ENCODE measurements around the gene UPK1A.
"Not testable (repeated sequence)": the region's sequence is repeated elsewhere in the genome, so short reads cannot be mapped to it uniquely, and the experiment has no call there.

Gene UPK1A

DNA sequence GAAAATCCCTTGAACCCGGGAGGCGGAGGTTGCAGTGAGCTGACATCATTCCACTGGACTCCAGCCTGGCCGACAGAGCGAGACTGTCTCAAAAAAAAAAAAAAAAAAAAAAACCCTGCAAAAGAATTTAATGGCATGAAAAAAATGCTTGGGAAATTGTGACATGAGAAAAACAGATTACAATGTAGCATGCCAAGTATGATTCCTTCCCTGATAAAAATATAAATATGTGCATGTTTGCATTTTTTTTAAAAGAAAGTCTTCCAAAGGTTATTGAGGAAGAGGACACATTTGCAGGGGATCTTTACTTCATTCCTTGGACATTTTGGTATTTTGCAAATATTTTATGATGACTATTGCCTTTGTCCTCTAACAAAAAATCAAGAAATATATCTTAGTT lies 23.5 kb downstream of the UPK1A start:
- in situ Hi-C loops (cut with MboI; ENCODE audit: low sequenced_read_pairs), result no loop called here

DNA sequence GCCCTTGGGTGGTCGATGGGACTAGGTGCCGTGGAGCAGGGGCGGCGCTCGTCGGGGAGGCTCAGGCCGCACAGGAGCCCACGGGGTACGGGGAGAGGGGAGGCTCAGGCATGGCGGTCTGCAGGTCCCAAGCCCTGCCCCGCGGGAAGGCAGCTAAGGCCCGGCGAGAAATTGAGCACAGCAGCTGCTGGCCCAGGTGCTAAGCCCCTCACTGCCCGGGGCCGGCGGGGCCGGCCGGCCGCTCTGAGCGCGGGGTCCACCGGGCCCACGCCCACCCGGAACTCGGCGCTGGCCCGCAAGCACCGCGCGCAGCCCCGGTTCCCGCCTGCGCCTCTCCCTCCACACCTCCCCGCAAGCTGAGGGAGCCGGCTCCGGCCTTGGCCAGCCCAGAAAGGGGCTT lies 24.8 kb downstream of the UPK1A start:
- in situ Hi-C loops (cut with MboI; ENCODE audit: low sequenced_read_pairs), result not testable (repeated sequence)

DNA sequence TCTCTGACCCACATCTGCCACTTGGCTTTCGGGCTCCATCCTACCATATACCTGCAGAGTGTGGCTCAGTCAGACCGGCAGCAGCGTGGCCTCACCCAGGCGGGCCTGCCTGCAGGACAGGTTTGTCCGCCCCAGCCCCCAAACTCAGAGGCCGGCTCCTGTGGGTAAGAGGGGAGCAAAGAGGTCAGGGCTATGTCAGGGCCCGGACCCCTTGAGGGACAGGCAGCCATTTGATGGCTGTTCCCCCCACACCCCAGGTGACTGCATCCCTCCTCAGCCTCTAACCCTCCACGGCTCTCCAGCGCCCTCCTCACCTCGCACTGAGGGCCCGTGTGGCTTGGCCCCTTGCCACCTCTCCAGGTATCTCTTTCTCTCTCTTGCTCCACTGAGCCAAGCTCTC lies 25.7 kb downstream of the UPK1A start:
- in situ Hi-C loops (cut with MboI; ENCODE audit: low sequenced_read_pairs), result no loop called here

DNA sequence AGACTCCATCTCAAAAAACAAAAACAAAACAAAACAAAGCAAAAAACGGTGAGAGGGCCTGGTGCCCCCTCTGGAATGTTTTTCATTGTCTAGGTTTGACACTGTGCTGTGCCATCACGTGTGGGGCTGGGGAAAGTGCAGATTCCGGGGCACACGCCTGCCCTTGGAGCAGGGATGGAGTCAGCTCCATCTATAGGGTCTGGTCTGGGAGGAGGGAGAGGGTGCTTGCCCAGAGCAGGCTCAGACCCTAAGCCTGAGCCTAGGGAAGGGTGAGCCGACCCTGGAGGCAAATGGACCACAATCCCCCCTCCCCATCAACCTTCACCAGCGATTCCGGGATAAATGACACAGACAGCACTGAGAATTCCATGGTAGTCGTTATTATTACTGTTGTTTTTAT lies 27.1 kb downstream of the UPK1A start:
- in situ Hi-C loops (cut with MboI; ENCODE audit: low sequenced_read_pairs), result no loop called here

DNA sequence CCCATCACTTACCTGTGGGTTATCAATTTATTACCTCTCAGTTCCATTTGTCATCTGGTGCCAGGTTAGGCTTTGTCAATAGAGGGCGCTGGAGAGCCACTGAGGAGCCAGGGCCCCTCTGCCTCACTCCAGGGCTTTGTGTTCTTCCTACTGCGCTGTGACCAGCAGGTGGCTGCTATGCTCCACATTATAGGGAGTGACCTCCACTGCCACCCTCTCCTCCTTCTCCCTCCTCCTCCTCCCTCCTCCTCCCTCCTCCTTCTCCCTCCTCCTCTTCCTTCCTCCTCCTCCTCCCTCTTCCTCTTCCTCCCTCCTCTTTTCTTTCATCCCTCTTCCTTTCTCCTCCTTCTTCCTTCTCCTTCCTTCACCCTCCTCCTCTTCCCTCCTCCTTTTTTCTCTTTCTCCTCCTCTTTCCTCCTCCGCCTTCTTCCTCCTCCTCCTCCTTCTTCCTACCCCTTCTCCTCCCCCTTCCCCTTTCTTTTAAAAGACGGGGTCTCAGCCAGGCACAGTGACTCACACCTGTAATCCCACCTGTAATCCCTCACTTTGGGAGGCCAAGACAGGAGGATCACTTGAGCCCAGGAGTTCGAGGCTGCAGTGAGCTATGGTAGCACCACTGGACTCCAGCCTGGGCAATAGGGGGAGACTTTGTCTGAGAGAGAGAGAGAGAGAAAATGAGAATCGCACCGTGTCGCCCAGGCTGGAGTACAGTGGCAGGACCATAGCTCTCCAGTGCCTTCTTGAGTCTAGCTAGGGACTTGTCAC lies 27.7 kb downstream of the UPK1A start:
- in situ Hi-C loops (cut with MboI; ENCODE audit: low sequenced_read_pairs), result no loop called here

DNA sequence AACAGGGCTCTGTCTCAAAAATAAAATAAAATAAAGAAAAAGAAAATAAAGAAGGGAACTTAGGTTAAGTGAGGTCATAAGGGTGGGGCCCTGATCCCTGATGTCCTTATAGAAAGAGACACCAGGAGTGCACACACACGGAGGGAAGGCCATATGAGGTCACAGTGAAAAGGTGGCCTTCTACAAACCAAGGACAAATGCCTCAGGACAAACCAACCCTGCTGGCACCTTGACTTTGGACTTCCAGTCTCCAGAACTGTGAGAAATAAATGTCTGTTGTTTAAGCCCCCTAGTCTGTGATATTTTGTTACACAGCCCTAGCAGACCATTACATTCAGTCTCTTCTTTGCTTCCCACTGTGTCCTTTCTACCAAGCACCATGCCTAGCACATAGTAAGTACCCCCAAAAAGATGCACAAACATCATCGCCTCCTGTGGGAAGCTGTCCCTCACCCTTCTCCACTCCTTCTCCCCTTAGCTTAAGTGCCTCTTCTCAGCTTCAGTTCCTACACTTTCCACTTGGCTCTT lies 29.6 kb downstream of the UPK1A start:
- in situ Hi-C loops (cut with MboI; ENCODE audit: low sequenced_read_pairs), result no loop called here

DNA sequence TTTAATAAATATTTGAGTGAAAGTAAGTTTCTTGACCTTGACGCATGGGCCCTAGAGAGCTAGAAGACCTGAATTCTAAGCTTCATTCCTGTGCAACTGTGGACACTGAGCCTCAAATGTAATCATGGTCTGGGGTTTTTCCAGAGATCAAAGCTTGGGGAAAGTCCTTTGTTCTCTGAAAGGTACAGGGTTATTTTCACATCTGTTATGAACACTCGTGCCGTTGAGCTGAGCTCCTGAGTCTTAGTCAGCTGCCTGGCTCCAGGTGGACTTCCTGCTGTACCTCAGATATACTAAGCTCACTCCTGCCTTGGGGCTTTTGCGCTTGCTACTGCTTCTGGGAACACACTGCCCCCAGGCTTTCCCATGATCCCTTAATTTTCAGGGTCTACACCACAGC lies 30.5 kb downstream of the UPK1A start:
- in situ Hi-C loops (cut with MboI; ENCODE audit: low sequenced_read_pairs), result no loop called here

DNA sequence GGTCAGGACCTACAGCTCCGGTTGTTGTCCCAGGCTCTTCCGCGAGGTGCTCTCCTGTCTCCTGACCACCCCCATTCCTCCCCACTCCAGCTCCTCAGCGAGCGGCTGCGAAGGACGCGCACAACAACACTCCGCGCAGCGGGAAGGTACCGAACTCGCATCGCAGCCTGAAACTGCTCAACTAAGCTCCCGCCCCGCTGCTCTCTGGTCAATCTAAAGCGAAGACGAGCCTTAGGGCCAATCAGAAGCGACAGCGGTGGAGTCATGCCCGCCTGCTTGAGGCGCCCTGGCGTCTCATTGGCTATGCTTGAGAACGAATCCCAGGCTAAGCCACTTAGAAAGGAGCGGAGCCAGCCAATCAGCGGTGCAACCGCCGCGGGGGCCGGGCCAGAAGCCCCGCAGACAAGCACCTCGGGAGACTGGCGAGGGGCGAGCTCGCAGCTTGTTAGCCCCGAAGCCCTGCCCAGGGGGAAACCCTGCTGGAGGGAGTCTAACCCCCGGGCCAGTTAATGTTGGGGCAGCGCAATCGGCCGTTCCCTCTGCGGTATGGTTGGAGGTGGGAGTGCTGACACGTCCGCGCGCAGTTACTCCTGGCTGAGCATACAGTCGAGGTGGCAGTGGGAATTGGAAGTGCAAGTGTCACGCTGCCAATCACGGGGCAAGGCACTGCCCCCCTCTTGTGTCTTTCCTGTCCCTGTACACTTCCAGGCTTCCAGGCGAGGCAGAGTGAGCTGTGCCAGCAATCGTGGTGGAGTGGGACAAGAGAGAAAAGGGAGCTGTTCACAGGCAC lies 36.1 kb downstream of the UPK1A start:
- in situ Hi-C loops (cut with MboI; ENCODE audit: low sequenced_read_pairs), result no loop called here

DNA sequence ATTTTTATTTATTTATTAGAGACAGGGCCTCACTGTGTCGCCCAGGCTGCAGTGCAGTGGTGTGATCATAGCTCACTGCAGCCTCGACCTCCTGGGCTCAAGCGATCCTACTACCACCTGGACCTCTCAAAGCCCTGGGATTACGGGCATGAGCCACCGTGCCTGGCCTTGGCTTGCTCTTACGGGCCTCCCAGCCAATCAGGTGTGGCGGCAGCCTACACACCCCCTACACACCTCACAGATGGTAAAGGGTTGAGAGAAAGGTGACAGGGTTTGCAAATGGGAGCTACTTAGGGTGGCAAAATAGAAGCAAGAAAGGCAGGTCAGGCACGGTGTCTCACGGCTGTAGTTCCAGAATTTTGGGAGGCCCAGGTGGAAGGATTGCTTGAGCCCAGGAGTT lies 37.0 kb downstream of the UPK1A start:
- in situ Hi-C loops (cut with MboI; ENCODE audit: low sequenced_read_pairs), result no loop called here

DNA sequence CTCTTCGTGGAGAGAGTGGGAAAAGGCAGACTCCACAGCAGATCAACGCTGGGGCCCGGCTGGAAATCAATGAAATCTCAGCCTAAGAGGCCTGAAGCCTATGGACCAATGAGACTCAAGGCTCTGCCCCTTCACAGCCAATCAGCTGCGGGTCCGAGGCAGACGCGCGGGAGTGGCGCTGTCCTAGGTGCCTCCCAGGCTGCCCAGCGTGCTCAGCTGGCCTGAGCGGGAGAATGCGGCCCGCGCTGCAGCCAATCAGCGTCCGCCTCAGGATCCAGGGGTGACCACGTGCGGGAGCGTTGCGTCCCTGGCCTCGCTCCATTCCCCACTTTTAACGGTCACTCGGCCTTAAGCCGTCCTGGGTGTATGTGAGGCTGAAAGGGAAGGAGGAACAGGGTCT lies 37.9 kb downstream of the UPK1A start, which contains the start of gene ZBTB32:
TSS of gene ZBTB32 (plus strand) at position 341 of the 400 bp plus-strand sequence. CDS start 10,069 bp downstream, outside the sequence.
- in situ Hi-C loops (cut with MboI; ENCODE audit: low sequenced_read_pairs), result no loop called here

DNA sequence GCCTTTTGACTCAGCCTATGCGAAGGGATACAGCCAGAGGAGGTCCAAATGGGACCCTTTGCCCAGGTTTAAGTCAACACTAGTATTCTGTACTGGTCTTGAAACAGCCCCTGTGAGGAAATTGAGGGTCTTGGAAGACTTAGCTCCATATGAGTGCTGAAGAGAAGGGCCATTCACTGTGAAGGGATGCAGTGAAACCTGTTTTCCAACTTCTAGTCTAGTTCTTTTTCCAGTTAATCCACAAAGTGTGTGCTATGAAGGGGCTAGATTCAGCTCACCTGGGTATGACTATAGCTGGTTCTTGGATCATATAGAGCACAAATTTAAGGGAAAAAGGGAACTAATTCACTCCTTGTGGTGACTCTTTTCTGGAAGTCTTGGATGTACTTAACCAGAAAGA lies 42.1 kb downstream of the UPK1A start:
- in situ Hi-C loops (cut with MboI; ENCODE audit: low sequenced_read_pairs), result no loop called here

DNA sequence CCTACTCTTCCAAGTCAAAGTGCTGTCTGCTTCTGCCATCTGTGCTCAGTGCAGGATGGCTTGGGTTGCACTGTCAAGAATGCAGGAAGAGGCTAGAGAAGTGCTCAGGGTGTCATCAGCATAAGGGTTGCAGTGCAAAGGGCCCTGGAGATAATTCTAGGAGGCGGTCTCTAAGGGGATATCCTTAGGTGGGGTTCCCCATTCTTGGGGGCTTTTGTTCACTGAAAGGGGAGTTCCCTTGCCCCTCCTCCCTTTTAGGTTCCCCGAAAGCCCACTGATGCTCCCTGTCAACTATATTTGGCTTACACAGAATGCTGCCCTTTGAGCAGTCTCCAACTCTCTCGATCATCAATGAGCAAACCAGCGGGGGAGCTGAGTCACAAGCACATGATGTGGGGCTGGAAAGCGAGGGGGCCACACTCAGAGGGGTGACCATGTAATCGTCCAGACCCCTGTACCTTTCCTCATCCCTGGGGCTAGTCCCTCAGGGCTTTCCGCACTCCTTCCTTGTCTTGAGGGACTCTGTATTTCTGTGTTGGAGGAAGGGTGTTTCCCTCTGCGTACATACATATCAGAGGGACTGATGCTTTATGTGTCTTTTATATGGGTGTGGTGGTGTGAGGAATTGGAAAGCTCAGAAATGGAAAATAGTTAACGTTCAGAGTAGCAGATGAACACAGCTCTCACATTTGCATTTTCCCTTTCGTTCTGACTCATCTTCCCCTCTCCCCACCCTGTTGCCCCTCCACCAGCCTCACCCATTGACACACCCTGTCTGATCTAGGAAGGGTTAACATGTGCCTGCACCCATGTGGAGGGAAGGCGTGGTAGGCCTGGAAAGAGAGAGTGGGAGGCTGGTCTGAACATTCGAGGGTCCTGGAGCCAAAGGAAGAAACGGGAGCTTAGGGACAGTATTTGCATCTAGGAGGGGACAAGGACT lies 44.7 kb downstream of the UPK1A start:
- in situ Hi-C loops (cut with MboI; ENCODE audit: low sequenced_read_pairs), result no loop called here

DNA sequence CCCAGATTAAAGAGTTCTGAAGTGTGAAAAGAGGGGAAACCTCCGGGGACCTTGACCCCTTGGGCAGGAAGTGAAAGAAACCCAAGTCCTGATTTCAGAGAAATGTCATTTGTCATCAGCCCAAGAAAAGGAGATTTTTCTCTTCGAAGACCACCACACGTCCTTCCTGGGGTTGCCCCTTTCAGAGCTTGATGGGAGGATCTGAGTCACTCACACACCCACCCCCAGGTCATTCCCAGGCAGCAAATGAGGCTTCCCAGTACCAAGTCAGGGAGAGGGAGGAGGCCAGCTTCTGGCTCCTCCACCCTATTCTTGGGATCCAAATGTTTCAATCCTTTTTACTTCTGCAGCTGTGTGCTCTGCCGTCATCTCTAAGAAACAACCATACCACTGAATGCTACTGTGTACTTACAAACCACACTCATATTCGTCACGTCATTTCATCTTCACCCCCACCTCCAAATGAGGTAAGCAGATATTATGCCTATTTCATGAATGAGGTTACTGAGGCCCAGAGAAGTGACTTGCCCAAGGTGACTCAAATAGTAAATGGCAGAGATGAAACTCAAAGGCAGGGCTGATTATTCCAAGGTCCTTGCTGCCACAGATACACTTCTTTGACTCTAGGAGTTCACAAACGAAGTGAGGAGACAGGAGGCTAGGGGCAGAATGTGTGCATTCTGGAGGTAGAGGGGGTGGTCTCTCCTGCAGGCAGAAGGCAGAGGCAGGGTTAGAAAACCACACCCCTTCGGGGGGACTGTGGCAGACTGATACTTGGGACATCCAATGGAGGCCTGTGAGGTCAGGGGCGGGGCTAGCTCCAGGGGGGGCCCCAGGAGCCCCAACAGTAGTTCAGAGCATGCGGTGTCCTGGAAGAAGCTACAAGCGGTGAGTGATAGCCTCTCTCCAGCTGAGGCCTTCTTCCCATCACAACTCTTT lies 46.5 kb downstream of the UPK1A start:
- in situ Hi-C loops (cut with MboI; ENCODE audit: low sequenced_read_pairs), result no loop called here

DNA sequence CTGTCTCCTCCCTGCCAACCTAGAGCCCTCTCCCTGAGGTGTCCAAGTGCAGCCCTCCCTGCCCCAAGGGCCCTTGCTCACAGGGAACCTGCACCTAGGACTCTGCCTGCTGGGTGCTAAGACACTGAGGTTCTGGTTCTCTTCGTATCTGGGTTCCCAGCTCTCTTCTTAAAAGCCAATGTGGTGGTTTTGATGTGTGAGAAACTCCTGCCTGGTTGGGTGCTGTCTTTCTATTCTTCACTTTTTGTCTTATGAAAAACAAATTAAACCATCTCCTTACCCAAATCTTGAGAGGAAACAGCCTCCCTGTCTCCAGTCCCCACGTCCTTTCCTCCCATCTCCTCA lies 47.2 kb downstream of the UPK1A start:
- in situ Hi-C loops (cut with MboI; ENCODE audit: low sequenced_read_pairs), result no loop called here

DNA sequence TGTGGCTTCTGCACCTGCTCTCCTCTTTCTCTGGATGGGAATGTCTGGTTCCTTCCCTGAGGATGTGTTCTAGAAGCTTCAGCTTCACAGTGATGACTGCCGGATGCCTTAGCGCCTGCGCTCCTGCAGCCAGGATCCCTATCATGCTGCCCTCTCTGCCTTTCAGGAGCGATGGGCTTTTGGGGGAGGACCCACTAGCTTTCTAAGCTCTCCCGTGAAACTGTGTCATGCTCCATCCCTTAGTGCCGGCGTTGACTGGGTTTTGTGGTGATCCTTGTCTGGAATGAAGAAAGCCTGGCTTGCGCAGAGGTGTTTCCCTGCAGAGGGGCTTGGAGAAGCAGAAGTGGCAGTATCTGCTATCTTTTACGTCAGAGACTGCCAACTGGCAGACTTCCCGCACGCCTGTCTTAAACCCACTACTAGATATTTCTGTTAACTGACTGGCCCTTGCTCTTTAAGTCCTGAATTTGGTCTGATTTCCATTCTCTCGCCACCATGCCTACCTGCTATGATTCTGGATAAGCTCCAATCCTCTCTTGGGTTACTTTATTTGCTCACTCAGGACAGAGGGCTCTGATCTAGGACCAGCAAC lies 47.7 kb downstream of the UPK1A start:
- in situ Hi-C loops (cut with MboI; ENCODE audit: low sequenced_read_pairs), result no loop called here

DNA sequence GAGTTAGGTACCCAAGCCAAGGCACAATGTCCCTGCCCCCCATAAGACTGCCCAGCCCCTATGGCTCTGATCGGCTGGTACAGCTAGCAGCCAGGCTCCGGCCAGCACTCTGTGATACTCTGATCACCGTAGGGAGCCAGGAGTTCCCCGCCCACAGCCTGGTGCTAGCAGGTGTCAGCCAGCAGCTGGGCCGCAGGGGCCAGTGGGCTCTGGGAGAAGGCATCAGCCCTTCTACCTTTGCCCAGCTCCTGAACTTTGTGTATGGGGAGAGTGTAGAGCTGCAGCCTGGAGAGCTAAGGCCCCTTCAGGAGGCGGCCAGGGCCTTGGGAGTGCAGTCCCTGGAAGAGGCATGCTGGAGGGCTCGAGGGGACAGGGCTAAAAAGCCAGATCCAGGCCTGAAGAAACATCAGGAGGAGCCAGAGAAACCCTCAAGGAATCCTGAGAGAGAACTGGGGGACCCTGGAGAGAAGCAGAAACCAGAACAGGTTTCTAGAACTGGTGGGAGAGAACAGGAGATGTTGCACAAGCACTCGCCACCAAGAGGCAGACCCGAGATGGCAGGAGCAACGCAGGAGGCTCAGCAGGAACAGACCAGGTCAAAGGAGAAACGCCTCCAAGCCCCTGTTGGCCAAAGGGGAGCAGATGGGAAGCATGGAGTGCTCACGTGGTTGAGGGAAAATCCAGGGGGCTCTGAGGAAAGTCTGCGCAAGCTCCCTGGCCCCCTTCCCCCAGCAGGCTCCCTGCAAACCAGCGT lies 48.5 kb downstream of the UPK1A start:
- in situ Hi-C loops (cut with MboI; ENCODE audit: low sequenced_read_pairs), result no loop called here

DNA sequence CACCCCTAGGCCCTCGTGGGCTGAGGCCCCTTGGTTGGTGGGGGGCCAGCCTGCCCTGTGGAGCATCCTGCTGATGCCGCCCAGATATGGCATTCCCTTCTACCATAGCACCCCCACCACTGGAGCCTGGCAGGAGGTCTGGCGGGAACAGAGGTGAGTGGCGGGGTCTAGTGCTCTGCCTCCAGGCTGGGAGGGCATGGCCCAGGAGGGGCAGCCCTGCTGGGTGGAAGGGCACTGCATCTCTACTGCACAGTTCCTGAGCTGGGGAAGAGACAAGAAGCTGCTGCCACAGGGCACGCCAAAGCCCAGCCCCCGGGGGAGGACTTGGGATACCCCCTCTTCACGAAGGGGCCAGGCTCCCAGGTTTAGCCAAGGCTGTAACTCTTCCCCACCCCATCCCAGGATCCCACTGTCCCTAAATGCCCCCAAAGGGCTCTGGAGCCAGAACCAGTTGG lies 49.1 kb downstream of the UPK1A start:
- in situ Hi-C loops (cut with MboI; ENCODE audit: low sequenced_read_pairs), result no loop called here

DNA sequence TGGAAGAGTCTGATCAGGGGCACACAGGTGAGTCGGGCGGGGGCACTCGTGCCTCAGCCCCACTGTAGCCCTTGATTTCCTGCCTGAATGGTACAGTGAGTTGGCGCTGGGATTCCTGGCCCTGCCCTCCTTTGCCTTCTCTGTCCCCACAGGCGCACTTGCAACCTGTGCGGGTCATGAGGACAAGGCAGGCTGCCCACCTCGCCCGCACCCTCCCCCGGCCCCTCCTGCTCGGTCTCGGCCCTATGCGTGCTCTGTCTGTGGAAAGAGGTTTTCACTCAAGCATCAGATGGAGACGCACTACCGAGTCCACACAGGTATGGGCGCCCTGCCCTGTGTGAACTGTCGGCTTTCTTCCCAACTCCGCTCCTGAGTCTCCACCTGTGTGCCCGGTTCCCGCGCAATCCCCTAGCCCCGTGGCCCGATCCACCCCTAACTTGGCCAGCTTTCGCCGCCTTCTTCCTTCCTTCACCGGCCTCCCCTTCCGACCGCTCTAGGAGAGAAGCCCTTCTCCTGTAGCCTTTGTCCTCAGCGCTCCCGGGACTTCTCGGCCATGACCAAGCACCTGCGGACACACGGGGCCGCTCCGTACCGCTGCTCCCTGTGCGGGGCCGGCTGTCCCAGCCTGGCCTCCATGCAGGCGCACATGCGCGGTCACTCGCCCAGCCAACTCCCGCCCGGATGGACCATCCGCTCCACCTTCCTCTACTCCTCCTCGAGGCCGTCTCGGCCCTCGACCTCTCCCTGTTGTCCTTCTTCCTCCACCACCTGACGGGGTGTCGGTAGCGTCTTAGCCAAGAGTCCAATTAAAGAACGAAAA lies 49.9 kb downstream of the UPK1A start:
- in situ Hi-C loops (cut with MboI; ENCODE audit: low sequenced_read_pairs), result no loop called here
